DOHH2 (cell line): ENCODE data around the gene TMEM18.
A peak's percentile ranks its signal among the peaks of the same experiment; 100 is the strongest.

ENCODE experiments used
- H3F3A ChIP-seq: fragments of 200-600 bp; sonication (generic), shearing (Covaris generic); 2 replicates; pipeline ENCODE4 v1.6.0; 2016; ENCODE audit warnings: antibody characterized with exemption, mild to moderate bottlenecking; ENCODE audit not compliant: control insufficient read depth, insufficient read depth
- H3K27ac ChIP-seq: fragments of 200-600 bp; sonication (generic); 2 replicates; pipeline ENCODE4 v1.5.1; 2014; ENCODE audit warnings: low read depth, mild to moderate bottlenecking, low read length, moderate library complexity
- H3K27me3 ChIP-seq: fragments of 200-600 bp; sonication (generic); 2 replicates; pipeline ENCODE4 v1.6.1; 2014; ENCODE audit warnings: mild to moderate bottlenecking, low read length, mixed read lengths; ENCODE audit not compliant: control insufficient read depth
- H3K36me3 ChIP-seq: fragments of 200-600 bp; sonication (generic); 2 replicates; pipeline ENCODE4 v1.6.1; 2014; ENCODE audit warnings: mild to moderate bottlenecking, low read length, moderate library complexity, mixed read lengths; ENCODE audit not compliant: control insufficient read depth
- H3K4me1 ChIP-seq: fragments of 200-600 bp; sonication (generic); 2 replicates; pipeline ENCODE4 v1.6.1; 2014; ENCODE audit warnings: mild to moderate bottlenecking, low read length, mixed read lengths; ENCODE audit not compliant: control insufficient read depth
- H3K4me2 ChIP-seq: fragments of 200-600 bp; sonication (generic); 2 replicates; pipeline ENCODE4 v1.6.0; 2014; ENCODE audit warnings: mild to moderate bottlenecking, low read length, moderate library complexity
- H3K4me3 ChIP-seq: fragments of 200-600 bp; sonication (generic); 2 replicates; pipeline ENCODE4 v1.5.1; 2014; ENCODE audit warnings: mild to moderate bottlenecking, low read length, mixed read lengths
- H3K79me2 ChIP-seq: fragments of 200-600 bp; sonication (generic); 2 replicates; pipeline ENCODE4 v1.6.1; 2014; ENCODE audit warnings: mild to moderate bottlenecking, low read length, mixed read lengths; ENCODE audit not compliant: control insufficient read depth
- H3K9me2 ChIP-seq: fragments of 200-600 bp; sonication (generic); replicated peaks from 2 replicates; pipeline ENCODE4 v1.6.1; 2014; ENCODE audit warnings: mild to moderate bottlenecking, low read length, mixed read lengths; ENCODE audit not compliant: control insufficient read depth
- H3K9me3 ChIP-seq: fragments of 200-600 bp; sonication (generic); 2 replicates; pipeline ENCODE4 v1.6.1; 2014; ENCODE audit warnings: antibody characterized with exemption, low read length, mixed read lengths; ENCODE audit not compliant: control insufficient read depth, insufficient read depth
- H4K20me1 ChIP-seq: fragments of 200-600 bp; sonication (generic); 2 replicates; pipeline ENCODE4 v1.6.0; 2014; ENCODE audit warnings: low read depth, mild to moderate bottlenecking, antibody characterized with exemption, low read length, moderate library complexity; ENCODE audit not compliant: control insufficient read depth, insufficient read depth
- EZH2phosphoT487 ChIP-seq: fragments of 200-600 bp; sonication (generic); IDR thresholded peaks from 2 replicates; pipeline ENCODE4 v1.6.1; 2017; ENCODE audit warnings: borderline replicate concordance, mild to moderate bottlenecking, antibody characterized with exemption, low read length, moderate library complexity, mixed read lengths
- TF ChIP-seq, protein P1 (sequence below): fragments of 200-600 bp; sonication (generic); IDR thresholded peaks from one replicate; pipeline ENCODE4 v1.5.1; 2014; ENCODE audit warnings: antibody characterized with exemption, mild to moderate bottlenecking, low read depth, low read length; ENCODE audit not compliant: poor library complexity, severe bottlenecking

TMEM18 gene

DNA sequence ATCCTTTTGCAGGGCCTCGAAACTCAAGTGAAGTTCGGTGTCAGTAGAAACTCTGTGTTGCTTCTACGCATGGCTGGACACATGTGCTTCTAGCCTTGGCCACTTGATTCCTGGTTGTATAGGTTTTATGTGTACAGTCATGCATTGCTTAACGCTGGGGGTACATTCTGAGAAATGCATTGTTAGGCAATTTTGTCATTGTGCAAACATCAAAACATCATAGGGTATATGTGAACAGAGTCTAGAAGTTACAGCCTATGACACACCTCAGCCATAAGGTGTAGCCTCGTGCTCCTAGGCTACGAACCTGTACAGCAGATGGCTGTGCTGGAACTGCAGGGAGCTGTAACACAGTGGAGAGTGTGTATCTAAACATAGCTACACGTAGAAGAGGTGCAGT is 39.4 kb downstream of the TMEM18 start:
- H3K79me2 ChIP-seq: no peaks in the 10 kb centered on the region
- H3K4me2 ChIP-seq: no peak overlapping the region
- no peaks in the 10 kb centered on the region for H3K9me3 ChIP-seq
- no peak for TF ChIP-seq EZH2phosphoT487
- TF ChIP-seq, protein P1, sequence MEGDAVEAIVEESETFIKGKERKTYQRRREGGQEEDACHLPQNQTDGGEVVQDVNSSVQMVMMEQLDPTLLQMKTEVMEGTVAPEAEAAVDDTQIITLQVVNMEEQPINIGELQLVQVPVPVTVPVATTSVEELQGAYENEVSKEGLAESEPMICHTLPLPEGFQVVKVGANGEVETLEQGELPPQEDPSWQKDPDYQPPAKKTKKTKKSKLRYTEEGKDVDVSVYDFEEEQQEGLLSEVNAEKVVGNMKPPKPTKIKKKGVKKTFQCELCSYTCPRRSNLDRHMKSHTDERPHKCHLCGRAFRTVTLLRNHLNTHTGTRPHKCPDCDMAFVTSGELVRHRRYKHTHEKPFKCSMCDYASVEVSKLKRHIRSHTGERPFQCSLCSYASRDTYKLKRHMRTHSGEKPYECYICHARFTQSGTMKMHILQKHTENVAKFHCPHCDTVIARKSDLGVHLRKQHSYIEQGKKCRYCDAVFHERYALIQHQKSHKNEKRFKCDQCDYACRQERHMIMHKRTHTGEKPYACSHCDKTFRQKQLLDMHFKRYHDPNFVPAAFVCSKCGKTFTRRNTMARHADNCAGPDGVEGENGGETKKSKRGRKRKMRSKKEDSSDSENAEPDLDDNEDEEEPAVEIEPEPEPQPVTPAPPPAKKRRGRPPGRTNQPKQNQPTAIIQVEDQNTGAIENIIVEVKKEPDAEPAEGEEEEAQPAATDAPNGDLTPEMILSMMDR: no peak
- H3K27ac ChIP-seq: no peak overlapping the region
- H3K36me3 ChIP-seq: no peaks in the 10 kb centered on the region
- H3K4me3 ChIP-seq: no peak overlapping the region
- H4K20me1 ChIP-seq: no peaks in the 10 kb centered on the region
- H3K4me1 ChIP-seq: no peaks in the 10 kb centered on the region
- H3K9me2 ChIP-seq: no peaks in the 10 kb centered on the region
- H3K27me3 ChIP-seq: no peaks in the 10 kb centered on the region
- H3F3A ChIP-seq: no peaks in the 10 kb centered on the region

DNA sequence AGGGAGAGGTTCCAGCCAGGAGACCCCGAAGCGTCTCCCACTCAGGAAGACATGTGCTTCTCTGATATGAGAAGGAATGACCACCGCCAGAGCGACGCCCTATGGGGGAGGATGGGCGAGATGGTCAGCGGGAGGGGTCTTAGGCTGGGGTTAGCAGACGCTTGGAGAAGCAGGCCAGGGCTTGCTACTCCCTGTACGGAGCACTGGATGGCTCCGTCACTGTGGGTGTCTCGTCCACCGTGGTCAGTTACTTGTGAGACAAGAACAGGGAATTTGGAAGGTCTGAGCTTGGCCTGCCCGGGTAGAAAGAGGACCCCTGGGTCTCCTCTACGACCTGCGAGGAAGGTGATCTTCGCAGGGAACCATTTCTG is 39.8 kb downstream of the TMEM18 start:
- Histone ChIP-seq H4K20me1 (no peaks in the 10 kb centered on the region), H3K9me3 (no peaks in the 10 kb centered on the region), H3K79me2 (no peaks in the 10 kb centered on the region), H3K27me3 (no peaks in the 10 kb centered on the region), H3K4me2 (no peak overlapping the region), H3F3A (no peaks in the 10 kb centered on the region), H3K4me1 (no peaks in the 10 kb centered on the region), H3K9me2 (no peaks in the 10 kb centered on the region), H3K27ac (no peak overlapping the region), H3K4me3 (no peak overlapping the region), H3K36me3 (no peaks in the 10 kb centered on the region)
- TF ChIP-seq EZH2phosphoT487: no peak
- TF ChIP-seq, protein P1: no peak

DNA sequence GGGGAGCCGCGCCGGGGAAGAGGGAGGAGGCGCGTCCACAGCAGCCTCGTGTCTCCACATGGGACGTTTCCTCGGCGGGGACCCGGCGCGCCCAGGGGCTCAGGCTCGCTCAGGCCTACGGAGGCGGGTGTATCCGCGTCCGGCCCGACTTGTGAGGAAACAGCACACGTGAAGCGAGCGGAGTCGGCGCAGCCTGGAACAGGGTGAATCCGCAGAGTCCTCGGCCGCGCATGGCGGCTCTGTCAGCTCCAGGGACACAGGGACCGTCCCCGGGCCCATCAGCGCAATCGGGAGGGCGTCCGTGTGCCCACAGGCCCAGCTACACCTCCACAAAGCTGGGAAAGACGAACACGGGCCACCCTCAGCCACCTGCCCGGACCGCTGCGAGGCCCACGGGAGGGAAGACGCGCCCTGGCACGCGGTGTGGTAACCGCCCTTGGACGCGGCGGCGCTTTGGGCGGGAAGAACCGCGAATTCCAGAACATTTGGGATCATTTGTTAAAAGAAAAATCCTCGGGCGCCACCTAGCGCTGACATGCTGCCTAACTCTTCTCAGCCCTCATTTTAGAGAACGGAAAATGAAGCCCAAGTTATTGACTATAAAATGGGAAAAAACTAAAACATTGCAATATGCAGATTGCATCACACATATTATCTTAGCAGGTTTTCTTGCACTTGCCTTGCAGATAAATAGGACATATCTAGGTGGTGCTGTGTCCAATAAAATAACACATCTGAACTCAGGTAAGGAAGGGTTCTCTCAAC is 40.4 kb downstream of the TMEM18 start:
- no peaks in the 10 kb centered on the region for H3K36me3 ChIP-seq
- H3K4me2 ChIP-seq: no peak overlapping the region
- no peaks in the 10 kb centered on the region for H3K9me2 ChIP-seq
- H3F3A ChIP-seq: no peaks in the 10 kb centered on the region
- no peaks in the 10 kb centered on the region for H3K9me3 ChIP-seq
- H3K4me3 ChIP-seq: no peak overlapping the region
- no peak overlapping the region for H3K27ac ChIP-seq
- no peaks in the 10 kb centered on the region for H4K20me1 ChIP-seq
- H3K4me1 ChIP-seq: no peaks in the 10 kb centered on the region
- no peaks in the 10 kb centered on the region for H3K79me2 ChIP-seq
- no peaks in the 10 kb centered on the region for H3K27me3 ChIP-seq
- TF ChIP-seq EZH2phosphoT487: no peak
- TF ChIP-seq, protein P1: peak; percentile 84
